Spleen (tissue), 11 donors: ENCODE measurements around the gene SHISA9. TPM values are rescaled to one million over a fixed set of nuclear protein-coding genes. Genes with fewer than 3 reads are reported as not detected.

ENCODE experiments used
- DNase-seq: peaks from one replicate; pipeline ENCODE4 v3.0.0-alpha.2; 2020
- H3K27ac ChIP-seq, 8 donors: fragments of 200-600 bp; sonication (generic) in 7 of 8; 1 replicate in 4 of 8; 2 replicates in 4 of 8; pipeline versions ENCODE4 v1.5.0 to v1.8.0; 2016 to 2021; ENCODE audit warnings: inconsistent platforms in 4 of 8, mild to moderate bottlenecking in 4 of 8, moderate library complexity in 1 of 8
- H3K27me3 ChIP-seq, 7 donors: fragments of 200-600 bp; sonication (generic) in 6 of 7; replicated peaks in 1 of 7; 1 replicate in 4 of 7; 2 replicates in 3 of 7; pipeline versions ENCODE4 v1.5.0 to v1.8.0; 2016 to 2021; ENCODE audit warnings: inconsistent platforms in 3 of 7, mild to moderate bottlenecking in 1 of 7
- H3K36me3 ChIP-seq, 6 donors: fragments of 200-600 bp; sonication (generic) in 5 of 6; 1 replicate in 4 of 6; 2 replicates in 2 of 6; pipeline versions ENCODE4 v1.5.0 to v1.8.0; 2016 to 2021; ENCODE audit warnings: inconsistent platforms in 2 of 6
- H3K4me1 ChIP-seq, 6 donors: fragments of 200-600 bp; sonication (generic) in 5 of 6; 1 replicate in 3 of 6; 2 replicates in 3 of 6; pipeline versions ENCODE4 v1.5.0 to v1.8.0; 2016 to 2021; ENCODE audit warnings: inconsistent platforms in 3 of 6
- H3K4me3 ChIP-seq, 8 donors: fragments of 200-600 bp; sonication (generic) in 7 of 8; 1 replicate in 4 of 8; 2 replicates in 4 of 8; pipeline versions ENCODE4 v1.5.0 to v1.8.0; 2016 to 2021; ENCODE audit warnings: inconsistent platforms in 4 of 8, mild to moderate bottlenecking in 4 of 8, moderate library complexity in 2 of 8
- H3K9me3 ChIP-seq, 8 donors: fragments of 200-600 bp; sonication (generic) in 7 of 8; 1 replicate in 4 of 8; 2 replicates in 4 of 8; pipeline versions ENCODE4 v1.5.0 to v1.8.0; 2016 to 2021; ENCODE audit warnings: inconsistent platforms in 4 of 8
- POLR2A ChIP-seq, 3 donors: fragments of 450-650 bp; IDR thresholded peaks; one replicate each; pipeline ENCODE4 v1.5.1; 2017; ENCODE audit warnings: antibody characterized with exemption in 3 of 3, mild to moderate bottlenecking in 1 of 3
- POLR2AphosphoS5 ChIP-seq, 3 donors: sonication (generic); formaldehyde crosslinking; IDR thresholded peaks; one replicate each; pipeline ENCODE4 v1.5.1; 2017; ENCODE audit warnings: antibody characterized with exemption in 3 of 3
- WGBS, 5 donors: extraction: QIAGEN DNeasy Blood & Tissue Kit in 3 of 5; methylation state at CpG; one replicate each; pipeline versions ENCODE4 v1.1.5 to v1.1.7; 2013 to 2018; 5-methylcytosine and 5-hydroxymethylcytosine counted together
- intact Hi-C: fragments of 100-400 bp; cut with DNase I; formaldehyde crosslinking; loops from one replicate; pipeline ENCODE4 v1.15.0; 2023; ENCODE audit warnings: low total_unique reads
- polyA plus RNA-seq, 3 donors: library from polyadenylated mRNA; stranded (reverse); fragments of 200-250 nt; gene quantifications; one replicate each; pipeline ENCODE4 v1.2.1, GENCODE V29; 2013
- total RNA-seq, 7 donors: library from RNA; depleted of rRNA in 3 of 7; stranded (reverse); fragments of >200 nt in 3 of 7; fragmentation: NEBNext Ultra II Directional in 4 of 7; extraction: Animal tissue kit (Norgen Biotek cat#: 25700) in 4 of 7; gene quantifications; one replicate each; pipeline versions ENCODE4 v1.1.0 to v1.2.1, GENCODE V29; 2016 to 2021
- TF ChIP-seq, protein P1 (sequence below), 11 experiments: fragments of 200-600 bp in 7 of 11; fragments of 450-650 bp in 4 of 11; sonication (generic) in 4 of 11; IDR thresholded peaks in 8 of 11; conservative IDR thresholded peaks in 3 of 11; 1 replicate in 7 of 11; 2 replicates in 4 of 11; pipeline versions ENCODE4 v1.4.0 to v1.8.0; 2016 to 2021; ENCODE audit warnings: antibody characterized with exemption in 11 of 11, inconsistent platforms in 4 of 11, mild to moderate bottlenecking in 1 of 11
- donor health status: healthy with polysubstance abuse.
- donor health status: DM: no; HTN: no; CAD: no; lungs with moderate emphysema.
- donor health status: DM: no; HTN: no; CAD: no.
- donor health status: Bipolar disorder and iron deficiency.
- donor health status: healthy.
- donor health status: DM: no; HTN: no; CAD: no.
- donor health status: DM: yes; HTN: yes; CAD: no.

Gene SHISA9
- total and polyA plus RNA-seq, 10 donors = 0.02 to 0.17 (median 0.05) TPM; not detected in 4

DNA sequence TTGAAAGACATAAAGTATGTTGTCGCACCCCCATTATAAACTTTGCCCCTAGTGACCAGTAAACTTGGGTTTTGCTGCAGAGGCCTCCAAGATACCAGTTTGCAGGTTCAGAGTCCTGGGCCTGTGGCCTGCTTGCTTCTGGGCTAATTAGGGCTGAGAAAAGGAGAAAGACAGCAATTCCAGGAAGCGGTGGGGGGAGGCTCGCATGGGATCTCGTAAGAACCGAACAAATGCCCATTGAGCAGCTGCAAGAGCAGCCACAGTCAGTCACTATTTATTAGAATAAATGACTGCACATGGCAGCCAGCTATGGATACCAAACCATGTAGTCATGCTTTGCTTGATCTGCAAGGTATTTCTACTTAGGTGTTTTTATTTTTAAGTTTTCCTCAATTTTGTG is 4.9 kb downstream of the SHISA9 start:
- TF ChIP-seq, protein P1, sequence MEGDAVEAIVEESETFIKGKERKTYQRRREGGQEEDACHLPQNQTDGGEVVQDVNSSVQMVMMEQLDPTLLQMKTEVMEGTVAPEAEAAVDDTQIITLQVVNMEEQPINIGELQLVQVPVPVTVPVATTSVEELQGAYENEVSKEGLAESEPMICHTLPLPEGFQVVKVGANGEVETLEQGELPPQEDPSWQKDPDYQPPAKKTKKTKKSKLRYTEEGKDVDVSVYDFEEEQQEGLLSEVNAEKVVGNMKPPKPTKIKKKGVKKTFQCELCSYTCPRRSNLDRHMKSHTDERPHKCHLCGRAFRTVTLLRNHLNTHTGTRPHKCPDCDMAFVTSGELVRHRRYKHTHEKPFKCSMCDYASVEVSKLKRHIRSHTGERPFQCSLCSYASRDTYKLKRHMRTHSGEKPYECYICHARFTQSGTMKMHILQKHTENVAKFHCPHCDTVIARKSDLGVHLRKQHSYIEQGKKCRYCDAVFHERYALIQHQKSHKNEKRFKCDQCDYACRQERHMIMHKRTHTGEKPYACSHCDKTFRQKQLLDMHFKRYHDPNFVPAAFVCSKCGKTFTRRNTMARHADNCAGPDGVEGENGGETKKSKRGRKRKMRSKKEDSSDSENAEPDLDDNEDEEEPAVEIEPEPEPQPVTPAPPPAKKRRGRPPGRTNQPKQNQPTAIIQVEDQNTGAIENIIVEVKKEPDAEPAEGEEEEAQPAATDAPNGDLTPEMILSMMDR (IDR thresholded peaks at IDR 0.05 in 8 of 11, conservative IDR thresholded peaks at IDR 0.05 in 3 of 11) = no peak
- TF ChIP-seq POLR2A (IDR thresholded peaks at IDR 0.05) = no peak
- TF ChIP-seq POLR2AphosphoS5 (IDR thresholded peaks at IDR 0.05) = no peak

DNA sequence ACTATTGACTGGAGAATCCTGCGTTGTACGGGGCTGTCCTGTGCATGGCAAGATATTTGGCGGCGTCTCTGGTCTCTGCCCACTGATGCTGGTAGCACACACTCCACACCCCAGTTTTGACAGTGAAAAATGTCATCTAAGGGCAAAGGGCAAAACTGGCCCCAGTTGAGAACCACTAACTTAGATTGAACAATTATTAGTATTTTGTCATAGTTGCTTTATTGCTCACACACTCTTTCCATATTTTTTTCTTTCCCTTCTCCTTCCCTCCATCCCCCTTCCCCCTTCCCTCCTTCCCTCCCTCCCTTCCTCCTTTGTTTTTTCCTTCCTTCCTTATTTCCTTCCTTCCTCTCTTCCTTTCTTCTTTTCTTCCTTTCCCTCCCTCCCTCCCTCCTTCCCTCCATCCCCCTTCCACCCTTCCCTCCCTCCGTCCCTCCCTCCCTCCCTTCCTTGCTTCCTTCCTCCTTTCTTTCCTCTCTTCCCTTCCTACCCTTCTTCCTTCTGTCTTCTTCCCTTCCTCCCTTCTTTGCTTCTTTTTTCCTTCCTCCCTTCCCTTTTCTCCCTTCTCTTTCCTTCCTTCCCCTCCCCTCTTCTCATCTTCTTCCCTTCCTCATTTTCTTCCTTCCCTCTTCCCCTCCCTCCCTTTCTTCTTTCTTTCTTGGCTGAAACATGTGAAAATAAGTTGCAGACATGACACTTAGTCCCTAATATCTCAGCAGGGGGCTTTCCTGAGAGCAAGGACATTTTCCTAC is 5.5 kb downstream of the SHISA9 start:
- no peak overlapping the region for H3K27ac ChIP-seq
- peaks cover 0 to 22% (median 7%) of the 10 kb centered on the region in 6 donors for H3K4me1 ChIP-seq
- H3K27me3 ChIP-seq = peaks cover 0 to 73% (median 36%) of the 10 kb centered on the region in 7 donors
- WGBS, 5 donors = 77 to 85% (median 81%) methylated on average over 5 of the region's 5 CpGs
- peaks cover 0 to 6% (median 0%) of the 10 kb centered on the region in 8 donors for H3K9me3 ChIP-seq
- no peak overlapping the region for H3K4me3 ChIP-seq
- intact Hi-C loops = no loop called here
- H3K36me3 ChIP-seq = no peaks in the 10 kb centered on the region
- TF ChIP-seq POLR2A (IDR thresholded peaks at IDR 0.05) (no peak), POLR2AphosphoS5 (IDR thresholded peaks at IDR 0.05) (no peak)
- TF ChIP-seq, protein P1 (IDR thresholded peaks at IDR 0.05 in 8 of 11, conservative IDR thresholded peaks at IDR 0.05 in 3 of 11) = no peak
- DNase-seq = no peak

More for the DNA sequence above, 4.9 kb downstream of the SHISA9 start:
- Histone ChIP-seq H3K9me3 (peaks cover 0 to 6% (median 0%) of the 10 kb centered on the region in 8 donors), H3K27ac (no peak overlapping the region), H3K4me1 (peaks cover 0 to 24% (median 9%) of the 10 kb centered on the region in 6 donors), H3K27me3 (peaks cover 0 to 79% (median 42%) of the 10 kb centered on the region in 7 donors), H3K4me3 (no peak overlapping the region), H3K36me3 (no peaks in the 10 kb centered on the region)
- intact Hi-C loops = no loop called here
- DNase-seq = no peak
- 62 to 77% (median 68%) methylated on average over 5 of the region's 5 CpGs for WGBS, 5 donors

DNA sequence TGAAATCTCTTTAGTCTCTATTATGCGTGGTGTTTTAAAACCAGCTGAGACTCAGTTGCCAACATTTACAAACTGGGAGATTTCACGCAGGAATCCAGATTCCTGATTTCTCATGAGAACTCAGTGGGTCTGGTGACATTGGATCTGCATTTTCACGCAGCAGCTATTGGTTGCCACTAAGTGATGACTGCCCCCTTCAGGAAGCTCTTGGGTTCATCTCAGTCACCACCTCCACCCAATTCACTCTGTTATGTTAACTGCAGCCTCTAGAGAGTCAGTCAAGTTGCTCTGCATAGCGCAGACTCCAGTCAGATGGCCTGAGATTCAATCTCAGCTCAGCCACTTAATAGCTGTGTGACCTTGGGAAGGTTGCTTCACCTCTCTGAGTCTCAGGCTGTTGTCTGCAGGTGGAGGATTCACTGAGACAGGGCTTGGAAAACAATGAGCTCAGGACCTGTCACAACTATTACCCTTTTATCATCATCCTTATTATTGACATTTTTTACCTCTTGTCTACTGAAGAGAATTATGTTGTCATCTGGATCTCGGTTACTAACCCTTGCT is 6.4 kb downstream of the SHISA9 start:
- peaks cover 0 to 65% (median 28%) of the 10 kb centered on the region in 7 donors for H3K27me3 ChIP-seq
- no peak for DNase-seq
- H3K36me3 ChIP-seq = no peaks in the 10 kb centered on the region
- 46 to 57% (median 46%) methylated on average over 5 of the region's 5 CpGs for WGBS, 5 donors
- no peak overlapping the region for H3K4me3 ChIP-seq
- no peak for TF ChIP-seq POLR2A (IDR thresholded peaks at IDR 0.05)
- no peak for TF ChIP-seq POLR2AphosphoS5 (IDR thresholded peaks at IDR 0.05)
- TF ChIP-seq, protein P1 (IDR thresholded peaks at IDR 0.05 in 8 of 11, conservative IDR thresholded peaks at IDR 0.05 in 3 of 11) = no peak
- peaks cover 0 to 14% (median 2%) of the 10 kb centered on the region in 6 donors for H3K4me1 ChIP-seq
- intact Hi-C loops = no loop called here
- peaks cover 0 to 6% (median 0%) of the 10 kb centered on the region in 8 donors for H3K9me3 ChIP-seq
- H3K27ac ChIP-seq = no peak overlapping the region

DNA sequence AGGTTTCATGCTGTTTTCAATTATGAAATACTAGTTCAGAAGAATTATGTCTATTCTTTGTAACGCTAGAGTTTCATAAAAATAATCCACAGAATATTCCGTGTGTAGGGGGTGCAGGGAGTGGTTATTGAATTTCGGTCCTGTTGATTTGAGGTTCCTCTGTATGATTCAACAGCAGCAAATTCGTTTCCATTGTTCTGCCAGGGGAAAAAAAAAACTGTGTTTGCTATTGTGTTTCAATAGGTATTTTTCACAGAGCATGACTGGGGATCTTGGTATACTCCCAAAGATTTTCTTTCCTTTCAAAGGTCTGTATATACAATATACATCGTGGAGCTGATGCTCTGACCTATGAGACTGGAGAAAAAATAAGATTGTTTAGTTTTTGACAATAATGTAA is 15.8 kb downstream of the SHISA9 start:
- no peaks in the 10 kb centered on the region for H3K9me3 ChIP-seq
- intact Hi-C loops = no loop called here
- no peak overlapping the region for H3K4me3 ChIP-seq
- 61 to 73% (median 69%) methylated on average over 5 of the region's 5 CpGs for WGBS, 5 donors
- no peak for DNase-seq
- no peak overlapping the region for H3K27ac ChIP-seq
- H3K4me1 ChIP-seq = no peaks in the 10 kb centered on the region
- H3K27me3 ChIP-seq = peaks cover 0 to 38% (median 0%) of the 10 kb centered on the region in 7 donors
- TF ChIP-seq, protein P1 (IDR thresholded peaks at IDR 0.05 in 8 of 11, conservative IDR thresholded peaks at IDR 0.05 in 3 of 11) = no peak
- TF ChIP-seq POLR2AphosphoS5 (IDR thresholded peaks at IDR 0.05) (no peak), POLR2A (IDR thresholded peaks at IDR 0.05) (no peak)
- H3K36me3 ChIP-seq = no peaks in the 10 kb centered on the region
